Measurements from ENCODE around the gene GARIN3.

Gene GARIN3

GRCh38 chr5:157143127-157143971 lies 22.7 kb downstream of the GARIN3 start:
- peaks cover 0 to 2% of the 10 kb centered on the region in 2 donors for H3K36me3 ChIP-seq (ENCODE audit: control insufficient read depth in 2 of 2, insufficient read depth in 2 of 2, low read length in 2 of 2)
- no peaks in the 10 kb centered on the region for H3K27me3 ChIP-seq (ENCODE audit: control insufficient read depth in 1 of 2, insufficient read depth in 2 of 2, low read length in 2 of 2)
- H3K27ac ChIP-seq (ENCODE audit: low read length): peak overlapping the region; percentile 83

GRCh38 chr5:157142317-157143126 lies 23.5 kb downstream of the GARIN3 start, which contains the start of gene MED7:
Gene MED7, minus strand, starts transcription at chr5:157142865. Its CDS starts 3,434 bp downstream, at chr5:157139431.
- Histone ChIP-seq H3K9ac (ENCODE audit: low read length in 2 of 2) (peak within 1 kb of the TSS; percentile 94 to 98), H3K27ac (ENCODE audit: low read length) (peak within 1 kb of the TSS; percentile 83), H3K9me3 (ENCODE audit: control insufficient read depth in 2 of 2, low read length in 2 of 2) (no peaks in the 10 kb centered on the region), H3K4me1 (ENCODE audit: control insufficient read depth, insufficient read depth, low read length) (peaks cover 3% of the 10 kb centered on the region), H3K27me3 (ENCODE audit: control insufficient read depth in 1 of 2, insufficient read depth in 2 of 2, low read length in 2 of 2) (no peaks in the 10 kb centered on the region), H3K36me3 (ENCODE audit: control insufficient read depth in 2 of 2, insufficient read depth in 2 of 2, low read length in 2 of 2) (peaks cover 5 to 6% of the 10 kb centered on the region in 2 donors), H3K4me3 (ENCODE audit: low read length in 2 of 2) (peak within 1 kb of the TSS; percentile 96 to 98)

More at GRCh38 chr5:157143127-157143971, 22.7 kb downstream of the GARIN3 start:
- Histone ChIP-seq H3K9me3 (ENCODE audit: control insufficient read depth in 2 of 2, low read length in 2 of 2) (no peaks in the 10 kb centered on the region), H3K4me3 (ENCODE audit: low read length in 2 of 2) (peak overlapping the region; percentile 96 to 98), H3K9ac (ENCODE audit: low read length in 2 of 2) (peak overlapping the region; percentile 94 to 98), H3K4me1 (ENCODE audit: control insufficient read depth, insufficient read depth, low read length) (peaks cover 3% of the 10 kb centered on the region)

- Histone ChIP-seq H3K9me3 (ENCODE audit: control insufficient read depth in 2 of 2, low read length in 2 of 2) (no peaks in the 10 kb centered on the region), H3K9ac (ENCODE audit: low read length in 2 of 2) (no peak overlapping the region), H3K4me3 (ENCODE audit: low read length in 2 of 2) (no peak overlapping the region), H3K4me1 (ENCODE audit: control insufficient read depth, insufficient read depth, low read length) (no peaks in the 10 kb centered on the region), H3K36me3 (ENCODE audit: control insufficient read depth in 2 of 2, insufficient read depth in 2 of 2, low read length in 2 of 2) (peaks cover 8 to 11% of the 10 kb centered on the region in 2 donors), H3K27ac (ENCODE audit: low read length) (no peak overlapping the region), H3K27me3 (ENCODE audit: control insufficient read depth in 1 of 2, insufficient read depth in 2 of 2, low read length in 2 of 2) (no peaks in the 10 kb centered on the region)
Observed at GRCh38 chr5:157137691-157138090, 28.4 kb downstream of the GARIN3 start.

DNA sequence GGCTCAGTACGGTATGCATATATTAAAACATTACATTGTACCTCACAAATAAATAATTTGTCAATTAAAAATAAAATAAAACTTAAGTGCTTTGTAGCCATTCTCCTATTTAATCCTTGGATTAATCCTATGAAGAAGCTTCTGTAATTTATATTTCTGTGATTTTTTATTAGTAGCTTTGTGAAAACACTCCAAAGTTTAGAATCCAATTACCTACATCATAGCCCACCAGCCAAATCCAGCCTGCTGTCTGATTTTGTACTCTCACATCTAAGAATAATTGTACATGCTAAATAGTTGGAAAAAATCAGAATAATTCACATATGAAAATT lies 33.8 kb downstream of the GARIN3 start:
- no peak overlapping the region for H3K4me3 ChIP-seq (ENCODE audit: low read length in 2 of 2)
- no peaks in the 10 kb centered on the region for H3K27me3 ChIP-seq (ENCODE audit: control insufficient read depth in 1 of 2, insufficient read depth in 2 of 2, low read length in 2 of 2)

GRCh38 chr5:157130925-157131324 lies 35.1 kb downstream of the GARIN3 start:
- Histone ChIP-seq H3K4me3 (ENCODE audit: low read length in 2 of 2) (no peak overlapping the region), H3K9me3 (ENCODE audit: control insufficient read depth in 2 of 2, low read length in 2 of 2) (no peaks in the 10 kb centered on the region), H3K27ac (ENCODE audit: low read length) (no peak overlapping the region), H3K36me3 (ENCODE audit: control insufficient read depth in 2 of 2, insufficient read depth in 2 of 2, low read length in 2 of 2) (no peaks in the 10 kb centered on the region), H3K4me1 (ENCODE audit: control insufficient read depth, insufficient read depth, low read length) (no peaks in the 10 kb centered on the region), H3K27me3 (ENCODE audit: control insufficient read depth in 1 of 2, insufficient read depth in 2 of 2, low read length in 2 of 2) (no peaks in the 10 kb centered on the region), H3K9ac (ENCODE audit: low read length in 2 of 2) (no peak overlapping the region)

More for the DNA sequence above, 33.8 kb downstream of the GARIN3 start:
- H3K27ac ChIP-seq (ENCODE audit: low read length): no peak overlapping the region
- H3K9ac ChIP-seq (ENCODE audit: low read length in 2 of 2): no peak overlapping the region
- H3K4me1 ChIP-seq (ENCODE audit: control insufficient read depth, insufficient read depth, low read length): no peaks in the 10 kb centered on the region
- no peaks in the 10 kb centered on the region for H3K9me3 ChIP-seq (ENCODE audit: control insufficient read depth in 2 of 2, low read length in 2 of 2)
- H3K36me3 ChIP-seq (ENCODE audit: control insufficient read depth in 2 of 2, insufficient read depth in 2 of 2, low read length in 2 of 2): peaks cover 0 to 3% of the 10 kb centered on the region in 2 donors

- no peak overlapping the region for H3K4me3 ChIP-seq (ENCODE audit: low read length in 2 of 2)
- no peaks in the 10 kb centered on the region for H3K4me1 ChIP-seq (ENCODE audit: control insufficient read depth, insufficient read depth, low read length)
- H3K27me3 ChIP-seq (ENCODE audit: control insufficient read depth in 1 of 2, insufficient read depth in 2 of 2, low read length in 2 of 2): no peaks in the 10 kb centered on the region
- no peak overlapping the region for H3K9ac ChIP-seq (ENCODE audit: low read length in 2 of 2)
- H3K27ac ChIP-seq (ENCODE audit: low read length): no peak overlapping the region
- no peaks in the 10 kb centered on the region for H3K9me3 ChIP-seq (ENCODE audit: control insufficient read depth in 2 of 2, low read length in 2 of 2)
- no peaks in the 10 kb centered on the region for H3K36me3 ChIP-seq (ENCODE audit: control insufficient read depth in 2 of 2, insufficient read depth in 2 of 2, low read length in 2 of 2)
Observed at GRCh38 chr5:157121709-157122108, 44.4 kb downstream of the GARIN3 start.

GRCh38 chr5:157120102-157120501 lies 46.0 kb downstream of the GARIN3 start:
- no peak overlapping the region for H3K9ac ChIP-seq (ENCODE audit: low read length in 2 of 2)
- no peaks in the 10 kb centered on the region for H3K4me1 ChIP-seq (ENCODE audit: control insufficient read depth, insufficient read depth, low read length)

DNA sequence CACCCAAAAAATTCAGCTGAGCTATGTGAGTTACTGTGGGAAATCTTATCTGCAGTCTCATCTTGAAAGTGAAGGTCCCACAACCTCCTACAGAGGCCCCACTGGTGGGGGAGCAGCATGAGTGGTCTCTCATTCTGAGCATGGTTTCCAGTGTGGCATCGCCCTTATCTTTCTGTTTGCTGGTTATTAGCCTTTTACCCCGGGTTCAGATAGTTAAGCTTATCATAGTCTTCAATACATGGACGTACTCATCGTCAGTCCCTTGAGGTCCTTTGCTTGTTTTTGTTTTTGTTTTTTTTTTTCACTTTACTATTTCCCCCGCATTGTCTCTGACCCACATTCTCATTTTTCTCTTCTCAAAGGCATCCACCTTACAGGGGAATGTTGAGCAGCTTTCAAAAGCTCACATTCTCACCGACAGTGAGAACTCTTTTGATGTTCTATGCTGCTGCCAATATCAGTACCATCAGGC lies 49.5 kb downstream of the GARIN3 start:
- no peaks in the 10 kb centered on the region for H3K9me3 ChIP-seq (ENCODE audit: control insufficient read depth in 2 of 2, low read length in 2 of 2)
- H3K36me3 ChIP-seq (ENCODE audit: control insufficient read depth in 2 of 2, insufficient read depth in 2 of 2, low read length in 2 of 2): no peaks in the 10 kb centered on the region
- no peak overlapping the region for H3K9ac ChIP-seq (ENCODE audit: low read length in 2 of 2)
- no peak overlapping the region for H3K27ac ChIP-seq (ENCODE audit: low read length)
- H3K27me3 ChIP-seq (ENCODE audit: control insufficient read depth in 1 of 2, insufficient read depth in 2 of 2, low read length in 2 of 2): no peaks in the 10 kb centered on the region
- H3K4me1 ChIP-seq (ENCODE audit: control insufficient read depth, insufficient read depth, low read length): no peaks in the 10 kb centered on the region
- no peak overlapping the region for H3K4me3 ChIP-seq (ENCODE audit: low read length in 2 of 2)

More at GRCh38 chr5:157120102-157120501, 46.0 kb downstream of the GARIN3 start:
- Histone ChIP-seq H3K4me3 (ENCODE audit: low read length in 2 of 2) (no peak overlapping the region), H3K27ac (ENCODE audit: low read length) (no peak overlapping the region), H3K36me3 (ENCODE audit: control insufficient read depth in 2 of 2, insufficient read depth in 2 of 2, low read length in 2 of 2) (no peaks in the 10 kb centered on the region), H3K27me3 (ENCODE audit: control insufficient read depth in 1 of 2, insufficient read depth in 2 of 2, low read length in 2 of 2) (no peaks in the 10 kb centered on the region), H3K9me3 (ENCODE audit: control insufficient read depth in 2 of 2, low read length in 2 of 2) (no peaks in the 10 kb centered on the region)

DNA sequence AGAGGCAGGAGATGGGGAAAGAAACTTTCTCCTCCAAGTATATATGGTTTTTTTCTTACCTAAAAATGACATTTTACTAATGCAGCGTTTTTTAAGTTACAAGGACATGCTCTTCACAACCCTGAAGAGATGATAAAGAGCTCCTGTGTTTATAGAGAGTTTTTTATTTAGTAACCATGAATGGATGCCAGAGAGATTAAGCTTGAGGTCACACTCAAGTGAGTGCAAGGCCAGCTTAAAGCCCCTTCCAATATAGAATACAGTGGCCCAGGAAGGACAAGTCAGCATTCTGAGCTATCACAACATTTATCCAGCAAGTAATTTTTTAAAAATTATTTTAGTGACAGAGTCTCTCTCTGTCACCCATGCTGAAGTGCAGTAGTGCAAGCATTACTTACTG lies 50.6 kb downstream of the GARIN3 start:
- H3K9ac ChIP-seq (ENCODE audit: low read length in 2 of 2): no peak overlapping the region
- no peak overlapping the region for H3K27ac ChIP-seq (ENCODE audit: low read length)
- H3K4me1 ChIP-seq (ENCODE audit: control insufficient read depth, insufficient read depth, low read length): no peaks in the 10 kb centered on the region
- H3K4me3 ChIP-seq (ENCODE audit: low read length in 2 of 2): no peak overlapping the region
- H3K9me3 ChIP-seq (ENCODE audit: control insufficient read depth in 2 of 2, low read length in 2 of 2): no peaks in the 10 kb centered on the region
- no peaks in the 10 kb centered on the region for H3K36me3 ChIP-seq (ENCODE audit: control insufficient read depth in 2 of 2, insufficient read depth in 2 of 2, low read length in 2 of 2)
- H3K27me3 ChIP-seq (ENCODE audit: control insufficient read depth in 1 of 2, insufficient read depth in 2 of 2, low read length in 2 of 2): no peaks in the 10 kb centered on the region

GRCh38 chr5:157115012-157115411 lies 51.1 kb downstream of the GARIN3 start:
- Histone ChIP-seq H3K4me1 (ENCODE audit: control insufficient read depth, insufficient read depth, low read length) (no peaks in the 10 kb centered on the region), H3K9me3 (ENCODE audit: control insufficient read depth in 2 of 2, low read length in 2 of 2) (no peaks in the 10 kb centered on the region), H3K27me3 (ENCODE audit: control insufficient read depth in 1 of 2, insufficient read depth in 2 of 2, low read length in 2 of 2) (no peaks in the 10 kb centered on the region), H3K27ac (ENCODE audit: low read length) (no peak overlapping the region), H3K9ac (ENCODE audit: low read length in 2 of 2) (no peak overlapping the region), H3K36me3 (ENCODE audit: control insufficient read depth in 2 of 2, insufficient read depth in 2 of 2, low read length in 2 of 2) (no peaks in the 10 kb centered on the region), H3K4me3 (ENCODE audit: low read length in 2 of 2) (no peak overlapping the region)
